ENCODE results near the gene MBOAT2.
A peak's percentile ranks its signal among the peaks of the same experiment; 100 is the strongest.

Gene MBOAT2

DNA sequence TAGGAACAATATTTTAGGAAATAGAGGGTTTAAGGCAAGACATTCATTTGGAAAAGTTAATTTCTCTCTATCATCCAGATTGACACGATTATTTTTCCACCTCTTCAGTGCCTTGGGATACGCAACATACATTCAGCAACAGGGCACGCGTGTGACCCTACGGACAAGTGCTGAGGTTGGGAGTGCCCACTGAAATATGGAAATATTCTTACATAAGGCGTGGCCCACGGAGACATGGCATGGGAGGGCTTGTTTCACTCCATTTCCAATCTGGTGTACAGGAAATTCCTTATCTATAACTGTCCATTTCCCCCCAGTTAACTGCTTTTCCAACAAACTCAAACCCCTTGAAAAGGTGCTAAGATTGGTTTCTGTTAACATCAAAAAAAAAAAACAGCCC lies 145.2 kb downstream of the MBOAT2 start:
- no peak for DNase-seq (ENCODE audit: low spot score)

DNA sequence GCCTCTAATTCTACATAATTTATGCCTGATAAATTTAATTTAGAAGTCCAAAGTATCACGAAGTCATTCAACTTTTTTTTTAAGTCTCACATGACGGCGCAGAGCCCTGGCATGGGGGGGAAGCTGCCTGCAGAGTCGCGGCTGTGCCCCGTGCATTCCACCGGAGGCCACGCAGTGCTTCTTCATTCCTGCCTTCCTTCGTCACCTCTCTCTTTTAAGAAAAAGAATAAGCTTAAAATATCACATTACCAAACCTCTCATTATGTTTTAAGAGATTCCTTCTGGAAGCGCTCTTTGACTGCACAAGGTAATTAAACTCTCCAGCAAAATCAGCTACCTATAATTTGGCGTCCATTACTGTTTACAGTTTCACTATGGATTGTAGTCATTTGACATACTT lies 145.8 kb downstream of the MBOAT2 start:
- DNase-seq (ENCODE audit: low spot score) = no peak

DNA sequence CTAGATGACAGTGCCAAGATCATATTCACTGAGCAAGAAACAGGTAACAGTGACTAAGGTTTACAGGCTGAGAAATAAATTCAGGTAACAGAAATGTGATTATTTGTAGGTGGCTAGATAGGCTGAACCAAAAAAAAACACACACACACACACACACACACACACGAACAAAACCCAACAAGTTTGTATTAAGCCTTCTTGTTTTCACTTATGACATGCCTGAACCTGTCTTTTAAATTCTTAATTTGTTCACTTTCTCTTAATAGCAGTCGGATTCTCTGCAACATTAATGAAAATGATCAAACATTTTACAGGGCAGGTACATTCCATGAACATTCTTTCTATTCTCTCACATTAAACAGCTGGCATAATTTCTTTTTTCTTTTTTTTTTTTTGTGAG lies 147.3 kb downstream of the MBOAT2 start:
- no peak for DNase-seq (ENCODE audit: low spot score)

DNA sequence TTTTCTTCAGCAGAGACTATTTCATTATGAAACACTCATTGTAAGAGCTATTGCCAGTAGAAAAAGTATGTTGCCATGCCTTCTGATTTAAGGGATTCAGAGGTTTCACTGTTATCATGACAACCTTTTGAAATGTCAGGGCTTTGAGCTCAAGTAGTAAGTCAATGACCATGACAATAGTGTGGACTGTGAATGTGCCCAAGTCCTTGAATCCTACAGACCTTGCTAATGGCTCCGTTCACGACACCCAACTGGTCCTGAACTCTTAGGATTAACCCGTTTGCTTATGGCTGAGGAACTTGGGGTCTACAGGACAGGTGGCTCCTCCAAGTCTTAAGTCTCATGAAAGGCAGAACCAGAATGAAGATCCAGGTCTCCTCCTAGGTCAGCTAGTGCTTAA lies 148.5 kb downstream of the MBOAT2 start:
- no peak for DNase-seq (ENCODE audit: low spot score)

DNA sequence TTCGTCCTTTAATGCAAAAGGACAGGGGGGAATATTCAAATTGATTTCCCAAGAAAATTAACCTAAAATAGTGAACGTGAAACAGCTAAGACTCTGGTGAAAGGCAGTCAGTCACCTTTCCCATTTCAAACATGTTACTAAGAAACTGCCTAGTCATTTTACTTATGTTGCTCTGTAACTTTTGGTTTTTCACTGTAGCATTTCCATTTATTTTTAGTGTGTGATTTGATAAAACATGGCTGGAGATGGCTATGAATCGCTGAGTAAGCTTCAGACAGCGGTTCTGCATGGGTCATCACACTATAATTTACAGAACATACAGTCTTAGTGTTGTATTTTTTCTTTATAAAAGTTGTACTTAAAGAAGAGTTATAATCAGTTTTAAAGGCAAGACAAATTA lies 150.1 kb downstream of the MBOAT2 start:
- no peak for DNase-seq (ENCODE audit: low spot score)

DNA sequence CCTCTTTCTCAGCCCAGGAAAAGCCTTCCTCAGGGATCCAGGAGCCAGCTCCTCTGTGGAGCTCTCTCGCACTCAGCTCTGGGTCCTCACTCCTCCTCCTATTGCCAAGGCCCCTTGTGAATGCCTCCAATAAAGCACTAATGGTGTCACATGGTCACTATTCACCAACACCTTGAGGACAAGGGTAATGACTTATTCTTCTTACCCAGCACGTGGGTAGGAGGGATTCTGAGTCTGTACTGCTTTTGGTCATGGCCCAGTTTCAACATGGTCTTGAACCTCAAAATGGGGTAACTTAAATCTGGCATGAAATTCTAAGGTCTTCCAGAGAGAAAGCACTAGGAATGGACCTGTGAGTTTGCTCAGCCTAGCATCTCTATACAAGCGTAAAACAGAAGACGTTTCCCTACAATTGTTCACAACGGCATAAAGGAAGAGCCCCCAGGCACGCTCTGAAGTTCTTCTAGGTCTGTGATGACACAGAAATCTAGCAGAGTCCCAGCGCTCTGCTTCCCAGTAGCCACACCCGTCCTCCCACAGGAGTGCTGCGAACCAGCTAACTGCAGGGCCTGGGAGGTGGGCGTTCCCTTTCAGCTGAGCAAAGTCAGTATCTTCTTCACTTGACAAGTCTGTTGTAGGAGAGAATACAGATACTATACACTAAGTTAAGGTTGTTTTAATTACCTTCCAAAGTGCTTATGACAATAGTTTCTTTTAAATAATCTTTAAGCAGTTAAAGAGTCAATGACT lies 151.5 kb downstream of the MBOAT2 start:
- DNase-seq (ENCODE audit: low spot score) = no peak

DNA sequence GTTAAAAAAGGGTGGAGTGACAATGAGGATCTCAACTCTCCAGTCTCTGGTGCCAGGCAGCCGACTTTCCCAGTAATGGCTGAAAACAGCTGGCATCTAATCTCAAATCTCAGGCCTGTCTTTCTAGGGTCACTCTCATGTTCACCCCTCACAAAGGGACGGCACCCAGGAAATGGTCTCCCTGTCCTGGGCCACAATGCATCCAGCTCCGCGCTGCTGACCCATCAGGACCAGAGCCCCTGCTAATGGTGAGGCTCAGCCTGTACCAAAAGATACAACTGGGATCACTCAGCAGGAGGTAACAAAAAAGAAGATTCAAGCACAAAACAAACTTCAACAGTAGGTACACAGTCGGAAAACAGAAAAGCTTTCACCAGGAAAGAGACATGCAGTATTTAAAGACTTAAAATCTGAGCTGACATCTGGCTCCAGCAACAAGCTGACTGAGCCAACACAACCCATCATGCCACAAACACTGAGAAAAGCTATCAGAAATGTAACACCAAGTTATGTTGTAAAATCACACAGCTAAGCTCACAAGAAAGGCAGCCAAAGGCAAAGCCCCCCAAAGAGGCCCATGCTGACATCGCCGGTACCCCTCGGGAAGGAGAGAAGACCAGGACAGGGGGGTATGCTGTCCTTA lies 152.5 kb downstream of the MBOAT2 start:
- DNase-seq (ENCODE audit: low spot score) = no peak

DNA sequence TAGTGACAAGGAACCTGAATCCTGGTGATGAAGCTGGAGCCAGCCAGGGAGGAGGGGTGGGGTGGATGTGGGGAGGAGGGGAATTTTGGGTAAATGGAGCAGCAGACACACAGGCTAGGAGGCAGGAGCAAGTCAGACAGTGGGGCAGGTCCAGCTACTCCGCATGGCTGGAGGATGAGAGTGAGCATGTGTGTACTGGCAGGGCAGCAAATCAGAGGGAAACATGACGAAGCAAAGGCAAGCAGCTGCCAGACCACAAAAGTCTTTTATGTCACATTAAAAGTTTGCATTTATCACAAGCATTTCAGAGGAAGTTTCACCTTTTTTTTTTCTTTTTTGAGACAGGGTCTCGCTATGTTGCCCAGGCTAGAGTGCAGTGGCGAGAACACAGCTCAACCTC lies 154.2 kb downstream of the MBOAT2 start:
- peak; percentile 89 for DNase-seq (ENCODE audit: low spot score)

DNA sequence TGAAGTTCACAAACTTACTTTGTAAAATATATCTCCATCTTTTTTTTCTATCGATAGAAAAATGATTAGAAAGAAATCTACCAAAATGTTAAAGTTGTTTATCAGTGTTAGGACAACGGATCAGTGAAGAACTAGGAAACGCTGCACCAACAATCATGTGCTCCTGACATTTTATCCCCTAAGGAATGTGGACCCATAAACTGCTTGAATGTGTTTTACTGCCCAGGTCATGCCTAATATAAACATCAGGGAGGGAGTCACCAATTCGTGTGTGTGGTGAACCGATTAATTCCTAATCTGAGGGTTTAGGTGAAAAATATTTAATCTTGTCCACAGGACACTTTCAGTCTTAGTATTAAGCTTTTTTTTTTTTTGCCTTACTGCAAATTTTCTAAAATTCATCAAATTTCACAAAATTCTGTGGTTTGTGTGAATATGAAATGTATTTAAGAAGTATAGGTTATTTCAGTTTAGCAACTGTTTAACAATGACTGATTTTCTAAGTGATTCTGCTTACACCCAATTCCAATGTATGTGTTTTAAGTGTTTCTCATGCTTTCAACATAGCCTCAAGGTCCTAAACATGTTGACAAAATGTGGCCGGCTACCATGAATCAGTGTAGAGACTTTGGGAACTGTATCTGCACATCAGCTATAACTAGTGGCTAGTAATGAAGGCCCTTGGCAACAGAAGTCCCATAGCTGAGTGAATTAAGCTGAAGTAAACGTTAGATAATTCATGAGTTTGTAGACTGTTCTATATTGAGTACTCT lies 155.0 kb downstream of the MBOAT2 start:
- no peak for DNase-seq (ENCODE audit: low spot score)

DNA sequence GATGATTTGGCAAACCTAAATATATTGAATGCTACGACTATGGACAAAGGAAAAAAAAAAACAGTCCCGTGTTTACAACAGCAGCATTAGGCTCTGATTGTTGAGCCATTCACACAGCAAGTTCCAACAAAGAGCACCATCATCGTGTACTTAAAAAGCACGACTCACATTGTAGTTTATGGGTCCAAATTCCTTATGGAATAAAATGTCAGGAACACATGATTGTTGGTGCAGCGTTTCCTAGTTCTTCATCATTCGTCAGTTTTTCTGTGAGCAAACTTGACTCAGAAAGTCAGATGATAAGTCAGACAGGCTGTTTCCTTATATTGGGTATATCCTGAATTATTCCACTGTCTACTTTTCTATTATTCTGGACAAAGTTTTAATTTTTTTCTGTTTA lies 156.1 kb downstream of the MBOAT2 start:
- DNase-seq (ENCODE audit: low spot score) = no peak

DNA sequence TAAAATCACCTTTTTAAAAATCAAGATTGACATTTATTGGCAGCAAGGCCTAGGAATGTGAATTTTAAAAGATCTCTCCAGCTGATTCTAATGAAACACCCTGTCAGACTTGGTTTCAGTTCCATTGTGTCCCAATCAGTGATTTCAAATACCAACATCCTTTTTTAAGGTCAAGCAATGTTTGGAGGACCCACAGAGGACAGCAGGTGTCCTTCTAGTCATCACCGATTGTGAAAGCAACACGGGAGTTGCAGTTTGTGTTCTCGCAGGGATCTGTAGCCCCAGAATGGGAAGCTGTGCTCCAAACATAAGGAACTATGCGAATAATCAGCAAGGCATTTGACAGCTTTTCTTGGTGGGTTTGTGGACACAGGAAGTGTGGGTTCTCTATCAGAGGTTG lies 161.6 kb downstream of the MBOAT2 start:
- no peak for DNase-seq (ENCODE audit: low spot score)

DNA sequence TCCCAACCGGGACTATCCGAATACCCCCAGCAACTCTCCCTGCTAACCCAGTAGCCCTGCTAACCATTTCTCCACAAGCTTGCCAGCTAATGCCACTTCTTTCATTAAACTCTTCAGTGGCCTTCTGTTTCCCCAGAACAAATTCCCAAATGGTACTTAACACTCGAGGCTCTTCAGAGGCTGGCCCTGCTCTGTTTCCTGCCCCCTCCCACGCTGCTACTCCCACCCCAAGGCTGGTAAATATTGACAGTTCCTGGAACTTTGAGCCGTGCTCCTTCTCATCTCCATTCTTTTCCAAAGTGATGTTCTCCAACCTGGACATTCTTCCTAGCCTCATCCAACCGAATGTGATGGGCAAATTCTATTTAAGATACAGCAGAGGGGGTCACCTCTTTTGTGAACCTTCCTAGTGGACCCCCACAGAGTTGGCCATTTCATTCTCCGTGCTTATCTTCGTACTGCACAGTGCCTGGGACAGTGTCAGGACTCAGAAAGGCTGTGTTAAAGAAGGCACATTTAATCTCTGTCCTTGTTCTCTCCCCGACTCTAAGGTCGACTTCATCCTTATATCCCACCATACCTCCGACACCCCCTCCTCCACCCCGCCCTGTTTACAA lies 162.9 kb downstream of the MBOAT2 start:
- no peak for DNase-seq (ENCODE audit: low spot score)

DNA sequence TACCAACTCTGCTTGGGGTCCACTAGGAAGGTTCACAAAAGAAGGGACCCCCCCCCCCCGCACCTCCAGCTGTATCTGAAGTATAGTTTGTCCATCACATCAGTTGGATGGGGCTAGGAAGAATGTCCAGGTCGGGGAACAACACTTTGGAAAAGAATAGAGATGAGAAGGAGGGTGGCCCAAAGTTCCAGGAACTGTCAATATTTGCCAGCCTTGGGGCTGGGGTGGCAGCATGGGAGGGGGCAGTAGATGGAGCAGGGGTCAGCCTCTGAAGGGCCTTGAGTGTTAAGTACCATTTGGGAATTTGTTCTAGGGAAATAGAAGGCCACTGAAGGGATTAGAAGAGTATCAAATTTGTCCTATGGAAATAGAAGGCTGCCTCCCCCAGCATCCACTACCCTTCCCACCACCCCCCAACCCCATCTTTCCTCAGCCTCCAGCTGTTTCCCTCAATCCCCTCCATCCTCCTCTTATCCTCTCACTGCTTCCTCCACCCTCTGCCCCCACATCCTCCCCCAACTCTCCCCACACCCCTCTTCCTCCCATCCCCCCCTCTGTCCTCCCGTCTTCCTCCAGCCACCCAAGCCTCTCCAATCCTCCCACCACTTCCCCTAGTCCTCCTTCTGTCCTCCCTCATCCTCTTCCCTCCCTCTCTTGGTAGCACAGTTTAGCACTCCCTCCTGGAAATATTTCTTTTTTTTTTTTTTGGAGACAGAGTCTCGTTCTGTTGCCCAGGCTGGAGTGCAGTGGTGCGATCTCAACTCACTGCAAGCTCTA lies 164.1 kb downstream of the MBOAT2 start:
- DNase-seq (ENCODE audit: low spot score) = no peak

DNA sequence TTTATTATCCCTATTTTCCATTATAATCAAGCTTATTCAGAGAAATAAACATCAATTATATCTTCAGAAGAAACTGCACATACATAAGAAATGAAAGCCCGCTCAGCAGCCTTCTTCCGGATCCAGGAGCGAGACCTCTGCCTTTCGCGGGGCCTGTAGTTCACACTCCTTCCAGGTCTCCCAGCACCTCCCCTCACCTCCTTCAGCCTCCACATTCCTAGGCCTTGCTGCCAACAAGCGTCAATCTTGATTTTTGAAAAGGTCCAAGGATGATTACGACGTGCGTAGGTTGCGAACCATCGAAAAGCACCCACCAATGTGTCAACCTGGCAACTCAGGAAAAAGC lies 165.7 kb downstream of the MBOAT2 start:
- DNase-seq (ENCODE audit: low spot score) = no peak

DNA sequence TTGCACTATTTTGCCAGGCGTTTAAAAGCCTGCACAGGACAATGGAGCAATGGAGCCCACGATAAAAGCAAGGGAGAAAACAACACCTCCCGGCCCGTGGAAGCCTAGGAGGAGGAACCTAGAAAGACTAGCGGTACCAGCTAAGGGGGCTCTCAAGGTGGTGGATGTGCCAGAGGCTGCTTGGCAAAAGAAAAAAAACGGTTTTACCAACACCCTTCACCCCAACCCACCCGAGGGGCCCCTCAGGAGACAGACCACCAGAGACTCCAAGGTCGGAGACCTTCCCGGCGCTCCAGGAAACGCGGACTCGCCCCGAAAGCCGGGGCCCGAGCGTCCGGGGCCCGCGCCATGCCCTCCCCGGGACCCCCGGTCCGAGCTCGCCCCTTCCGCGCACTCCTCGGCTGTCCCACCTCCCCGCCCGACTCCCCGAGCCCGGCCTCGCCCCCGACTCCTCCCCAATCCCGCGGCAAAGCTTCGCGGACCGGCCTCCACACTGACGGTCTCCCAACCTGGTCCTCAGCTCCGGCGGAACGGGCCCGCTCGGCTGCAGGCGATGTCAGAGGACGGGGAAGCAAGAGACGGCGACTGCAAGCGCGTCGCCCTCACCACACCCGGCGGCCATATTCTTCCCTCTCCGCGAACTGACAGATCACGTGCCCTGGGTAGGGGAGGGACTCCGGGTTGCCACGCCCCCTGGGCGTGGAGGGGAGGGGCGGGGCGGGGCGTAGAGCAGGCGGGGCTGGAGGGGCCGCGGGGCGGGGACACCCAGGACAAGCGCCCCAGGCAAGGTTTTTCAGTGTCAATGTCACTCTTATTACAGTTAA lies 166.3 kb downstream of the MBOAT2 start, which contains the start of gene KIDINS220:
Gene KIDINS220 (minus strand): TSS at position 643 of the 824 bp plus-strand sequence. CDS start 10,520 bp downstream, outside the sequence.
- peak; percentile 99 for DNase-seq (ENCODE audit: low spot score)

DNA sequence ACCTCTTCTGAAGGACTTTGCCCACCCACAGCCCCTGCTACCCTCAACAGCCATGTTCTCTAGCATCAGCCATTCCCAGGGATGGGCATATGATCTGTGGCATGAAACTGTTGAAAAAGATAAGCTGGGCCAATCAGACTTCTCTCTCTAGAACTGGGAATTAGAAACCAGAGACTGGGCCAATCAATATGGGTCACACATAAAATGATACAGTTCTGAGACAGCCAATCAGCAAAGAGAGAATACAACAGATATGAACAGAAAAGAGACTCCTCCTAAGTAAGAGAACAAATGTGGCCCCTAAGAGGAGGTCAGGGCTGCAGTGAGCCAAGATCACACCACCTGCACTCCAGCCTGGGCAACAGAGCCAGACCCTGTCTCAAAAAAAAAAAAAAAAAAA lies 168.2 kb downstream of the MBOAT2 start:
- DNase-seq (ENCODE audit: low spot score) = no peak

DNA sequence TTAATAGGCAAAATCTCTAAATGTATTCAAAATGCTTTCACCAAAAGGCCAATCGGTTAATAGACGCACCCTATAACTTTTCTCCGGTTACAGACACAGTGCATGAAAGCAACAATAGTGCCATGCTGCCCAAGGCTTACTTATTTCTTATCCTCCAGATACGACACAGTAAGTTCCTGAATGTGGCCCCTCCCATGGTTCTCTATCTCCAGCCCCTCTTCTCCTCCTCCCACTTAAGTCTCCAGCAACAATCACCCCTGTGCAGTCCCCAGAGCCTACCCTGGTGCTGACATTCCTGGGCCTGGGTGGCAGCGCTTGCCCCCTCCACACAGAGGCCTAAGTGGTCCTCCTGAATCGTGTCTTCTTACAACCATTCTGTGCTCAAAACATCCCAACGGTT lies 169.6 kb downstream of the MBOAT2 start:
- DNase-seq (ENCODE audit: low spot score) = no peak

DNA sequence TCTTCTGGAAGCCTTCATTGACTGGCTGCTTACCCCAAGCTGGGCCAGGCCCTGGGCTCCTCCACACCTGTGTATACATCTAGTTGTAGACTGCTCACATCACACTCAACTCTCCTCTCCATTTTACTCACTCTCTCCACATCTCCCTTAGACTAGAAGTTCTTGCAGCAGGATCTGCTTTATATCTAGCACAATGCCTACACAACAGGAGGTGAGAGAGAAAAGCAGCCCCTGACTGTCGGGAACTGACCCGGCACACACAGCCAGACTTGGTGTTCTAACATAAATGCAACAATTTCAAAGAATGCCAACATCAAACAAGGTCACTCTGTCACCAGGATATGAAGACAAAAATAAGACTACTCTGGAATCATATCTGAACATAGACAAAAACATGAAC lies 172.0 kb downstream of the MBOAT2 start:
- DNase-seq (ENCODE audit: low spot score) = no peak

DNA sequence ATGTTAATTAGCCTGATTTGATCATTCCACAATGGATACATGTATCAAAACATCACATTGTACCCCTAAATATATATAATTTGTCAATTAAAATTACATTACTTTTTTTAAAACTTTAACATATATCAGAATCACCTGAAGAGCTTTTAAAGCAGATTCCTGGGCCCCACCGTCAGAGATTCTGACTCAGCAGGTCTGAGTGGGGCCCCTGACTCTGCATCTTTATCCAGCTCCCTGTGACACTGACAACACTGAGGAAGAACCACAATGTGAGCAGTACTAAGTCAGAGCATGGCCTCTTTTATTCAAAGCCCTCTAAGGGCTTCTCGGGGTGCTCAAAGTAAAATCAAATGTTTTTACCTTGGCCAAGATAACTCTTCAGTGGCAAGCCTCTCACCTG lies 175.8 kb downstream of the MBOAT2 start:
- DNase-seq (ENCODE audit: low spot score) = no peak

DNA sequence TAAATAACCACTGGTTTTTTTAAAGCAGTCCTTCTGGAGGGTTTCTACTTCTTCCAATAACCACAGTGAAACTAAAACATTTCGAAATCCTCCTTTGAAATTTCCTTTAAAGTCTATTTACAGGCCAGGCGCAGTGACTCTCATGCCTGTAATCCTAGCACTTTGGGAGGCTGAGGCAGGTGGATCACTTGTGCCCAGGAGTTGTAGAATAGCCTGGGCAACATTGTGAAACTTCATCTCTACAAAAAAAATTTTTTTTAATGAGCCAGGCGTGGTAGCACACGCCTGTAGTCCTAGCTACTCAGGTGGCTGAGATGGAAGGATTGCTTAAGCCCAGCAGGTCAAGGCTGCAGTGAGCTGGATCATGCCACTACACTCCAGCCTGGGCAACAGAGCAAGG lies 181.3 kb downstream of the MBOAT2 start:
- no peak for DNase-seq (ENCODE audit: low spot score)
